HUDEP-2 (cell line): ENCODE results near the gene ABHD2.
"Not testable (repeated sequence)": the region's sequence is repeated elsewhere in the genome, so short reads cannot be mapped to it uniquely, and the experiment has no call there.

Source experiments
- DNase-seq, 76 experiments: peaks; one replicate each; lab custom pipeline; 2025; ENCODE audit not compliant: unreplicated experiment in 76 of 76; lab: John Stamatoyannopoulos, UW

ABHD2 gene

DNA sequence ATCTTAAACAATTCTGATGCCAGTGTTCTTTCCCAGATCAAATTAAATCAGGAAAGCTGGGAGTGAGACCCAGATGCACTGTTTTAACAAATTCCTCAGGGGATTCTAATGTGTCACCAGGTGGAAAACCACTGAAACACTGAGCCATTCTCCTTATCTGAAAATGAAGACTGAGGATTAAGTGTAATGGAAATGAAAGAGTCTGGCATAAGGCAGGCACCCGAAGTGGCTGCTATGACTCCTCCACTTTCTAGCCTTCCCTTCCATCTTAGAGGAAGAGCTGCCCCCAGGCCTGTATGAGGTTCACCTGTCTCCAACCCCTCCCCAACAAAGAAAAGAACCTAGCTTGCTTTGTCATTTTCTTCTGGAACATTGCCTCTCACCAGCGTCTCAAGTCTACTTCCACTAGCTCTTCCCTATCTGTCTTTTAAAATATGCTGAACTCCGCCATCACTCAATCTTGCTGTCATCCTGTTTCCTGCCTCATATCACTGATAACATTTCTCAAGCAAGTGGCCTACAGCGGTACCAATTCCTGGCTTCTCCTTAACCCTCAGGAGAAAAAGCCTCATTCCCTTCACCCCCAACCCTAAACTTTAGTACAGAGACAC, 13.7 kb upstream of the ABHD2 start:
- no peak for DNase-seq

GRCh38 chr15:89075101-89075640, 13.1 kb upstream of the ABHD2 start:
- no peak for DNase-seq

- DNase-seq: no peak
Measured at GRCh38 chr15:89075846-89076245, 12.4 kb upstream of the ABHD2 start.

- DNase-seq: no peak
Measured at GRCh38 chr15:89077750-89078149, 10.5 kb upstream of the ABHD2 start.

- no peak for DNase-seq
Measured at GRCh38 chr15:89078851-89079810, 9.1 kb upstream of the ABHD2 start.

GRCh38 chr15:89081878-89082277, 6.4 kb upstream of the ABHD2 start:
- DNase-seq: no peak

DNA sequence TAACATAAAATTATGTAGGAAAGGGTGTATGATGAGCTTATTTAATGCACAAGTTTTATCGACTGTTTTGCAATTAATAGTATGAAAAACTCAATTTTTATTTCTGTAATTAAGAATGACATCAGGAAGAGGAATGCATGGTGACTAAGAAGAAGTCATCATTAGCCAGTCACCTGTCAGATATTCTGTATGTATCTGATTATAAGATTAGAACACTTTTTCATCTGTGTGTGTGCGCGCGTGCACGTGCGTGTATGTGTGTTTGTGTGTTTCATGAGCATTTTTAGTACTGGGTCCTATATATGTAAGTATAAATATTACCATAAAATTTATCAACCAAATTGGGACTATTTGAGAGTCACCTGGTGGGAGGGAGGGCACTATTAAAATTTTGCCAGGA, 5.0 kb upstream of the ABHD2 start:
- DNase-seq: no peak

DNA sequence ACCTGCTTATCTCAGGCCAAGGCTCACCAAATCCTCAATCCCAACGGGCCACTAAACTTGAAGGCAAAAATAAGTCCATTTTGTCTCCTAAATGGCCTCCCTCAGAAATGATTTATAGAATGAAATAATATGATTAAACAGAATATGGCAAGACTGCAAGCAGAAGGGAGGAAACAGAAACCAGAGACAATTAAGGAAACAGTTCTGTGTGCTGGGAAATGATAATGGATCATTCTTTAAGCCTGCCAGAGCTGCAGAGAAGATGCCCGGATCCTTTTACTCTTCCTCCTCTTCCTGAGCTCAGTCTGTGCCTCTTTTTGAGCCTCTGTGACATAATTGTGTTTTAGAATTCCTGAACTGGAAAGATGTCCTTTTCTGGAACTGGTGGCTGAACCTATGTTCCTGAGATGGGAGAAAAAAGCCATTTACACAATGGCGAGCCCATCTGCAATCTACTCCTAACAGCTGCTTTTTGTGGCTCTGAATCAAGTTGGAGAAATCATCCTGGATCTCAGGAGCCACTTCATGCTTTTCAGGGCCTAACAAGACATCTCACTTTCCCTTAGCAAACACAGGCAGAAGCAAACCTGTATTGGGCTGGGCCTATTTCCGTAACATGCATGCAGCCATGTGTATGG, 2.8 kb upstream of the ABHD2 start:
- DNase-seq: no peak

- not testable (repeated sequence) for DNase-seq
Measured at GRCh38 chr15:89085933-89086332, 2.3 kb upstream of the ABHD2 start.

DNA sequence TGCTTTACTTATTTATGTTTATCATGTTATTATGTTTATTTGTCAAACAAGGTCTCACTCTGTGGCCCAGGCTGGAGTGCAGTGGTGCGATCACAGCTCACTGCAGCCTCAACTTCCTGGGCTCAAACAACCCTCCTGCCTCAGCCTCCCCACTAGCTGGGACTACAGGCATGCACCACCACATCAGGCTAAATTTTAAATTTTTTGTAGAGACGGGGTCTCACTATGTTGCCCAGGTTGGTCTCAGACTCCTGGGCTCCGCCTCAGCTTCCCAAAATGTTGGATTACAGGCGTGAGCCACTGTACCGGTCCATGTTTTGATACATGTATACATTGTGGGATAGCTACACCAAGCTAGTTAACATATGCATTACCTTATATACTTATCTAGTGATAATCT, 1.9 kb upstream of the ABHD2 start:
- not testable (repeated sequence) for DNase-seq

- no peak for DNase-seq
Measured at GRCh38 chr15:89087161-89087829, 961 bp upstream of the ABHD2 start.

GRCh38 chr15:89088605-89089315, 504 bp downstream of the ABHD2 start:
- DNase-seq: peak in 4 of 76 experiments; percentile 7 to 15 (median 12)

- DNase-seq: peak in 1 of 76 experiments; percentile 20
Measured at GRCh38 chr15:89089316-89090230, 1.3 kb downstream of the ABHD2 start.

- peak in 41 of 76 experiments; percentile 6 to 62 (median 29) for DNase-seq
Measured at GRCh38 chr15:89090791-89091626, 2.8 kb downstream of the ABHD2 start.

DNA sequence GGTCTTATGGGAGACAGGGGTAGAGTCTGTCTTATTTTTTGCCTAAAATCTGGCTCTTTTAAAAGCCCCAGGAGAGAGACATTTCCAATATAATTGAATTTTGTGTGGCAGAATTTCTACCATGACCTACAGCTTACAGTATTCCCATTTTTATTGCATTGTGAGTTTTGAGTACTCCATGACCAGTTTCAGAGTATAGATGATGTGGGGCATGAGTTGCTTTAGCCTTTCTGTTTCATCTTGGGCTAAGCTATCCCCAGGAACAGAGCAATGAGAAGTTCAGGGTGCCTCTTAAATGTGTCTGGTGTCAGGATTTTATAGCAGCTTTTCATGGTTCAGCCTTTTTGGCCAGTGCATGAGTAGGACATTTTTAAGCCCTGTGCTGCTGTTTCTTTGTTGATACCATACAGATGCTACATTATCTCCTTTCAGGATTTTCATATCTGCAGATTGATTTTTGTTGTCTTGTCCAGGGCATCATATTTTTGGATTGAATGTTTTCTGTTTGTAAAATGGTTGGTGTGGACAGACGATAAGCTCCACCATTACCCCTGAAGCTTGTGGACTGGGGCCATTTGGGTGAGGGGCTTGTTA, 3.5 kb downstream of the ABHD2 start:
- no peak for DNase-seq

- no peak for DNase-seq
Measured at GRCh38 chr15:89093509-89093908, 5.3 kb downstream of the ABHD2 start.

GRCh38 chr15:89095073-89095472, 6.8 kb downstream of the ABHD2 start:
- DNase-seq: no peak

DNA sequence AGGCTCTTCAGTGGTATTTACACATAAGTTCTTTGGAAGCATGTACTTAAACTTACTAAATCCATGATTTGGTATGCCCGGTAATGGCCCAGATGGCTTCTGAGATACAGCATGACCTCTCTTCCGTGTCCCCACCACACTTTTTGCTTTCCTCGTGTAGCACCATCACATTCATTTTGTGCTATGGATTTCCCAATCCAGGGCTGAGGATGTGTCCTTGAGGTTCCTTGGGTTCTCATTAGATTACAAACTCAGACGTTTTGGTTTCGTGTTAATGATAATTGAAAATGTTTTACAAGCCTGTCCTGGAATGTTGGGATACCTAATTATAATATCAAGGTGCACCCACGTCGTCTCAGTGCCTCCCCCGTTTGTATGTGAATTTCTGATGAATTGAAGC, 7.3 kb downstream of the ABHD2 start:
- no peak for DNase-seq
